K562 (cell line): Measurements from ENCODE around the gene MTCL3.

ENCODE experiments used
- ATAC-seq: fragments of 200-7000 bp; cut with Tn5 transposase; 3 replicates; pipeline ENCODE4 v1.9.1; 2020; ENCODE audit warnings: moderate library complexity
- BruUV-seq: library from RNA; stranded (reverse); fragments of 400-500 nt; replicated peaks from 2 replicates; lab custom pipeline; 2021; lab: Mats Ljungman, UMichigan
- CTCF ChIA-PET: fragments of 300-600 bp; formaldehyde crosslinking; extraction: SDS; loops from one replicate; lab custom pipeline; 2021; ENCODE audit warnings: low intra/inter-chr PET ratio; lab: Yijun Ruan, JAX
- POLR2A ChIA-PET: fragments of 300-600, 350-650 bp; sonication (Branson Sonifier 250); formaldehyde crosslinking; extraction: SDS; loops from one replicate; lab custom pipeline; 2021; ENCODE audit warnings: antibody characterized with exemption, inconsistent platforms; lab: Yijun Ruan, JAX
- DNase-seq, 4 experiments: peaks; one replicate each; pipeline versions ENCODE4 v3.0.0 to v3.0.0-alpha.2; 2011 to 2018; ENCODE audit warnings: low spot score in 3 of 4, mixed read lengths in 3 of 4; ENCODE audit errors: extremely low read depth in 1 of 4
- FAIRE-seq: peaks from 2 replicates; lab custom pipeline; 2011; peaks lifted over from hg19 to GRCh38; lab: Jason Lieb, UNC
- H2AFZ ChIP-seq: 2 replicates; pipeline ENCODE4 v1.6.0; 2011; ENCODE audit warnings: low read depth, low read length, control low read depth, inconsistent platforms
- H3K27ac ChIP-seq: fragments of 200-600 bp; 3 replicates; pipeline ENCODE4 v1.8.0; 2011; ENCODE audit warnings: low read depth, mild to moderate bottlenecking, control low read depth, inconsistent platforms, low read length, moderate library complexity, mixed read lengths; ENCODE audit errors: extremely low read depth
- H3K27me3 ChIP-seq, 2 experiments: fragments of 300-600 bp in 1 of 2; 2 replicates in 1 of 2; 3 replicates in 1 of 2; pipeline versions ENCODE4 v1.6.0 to v1.8.0; 2011; ENCODE audit warnings: inconsistent platforms in 2 of 2, low read length in 2 of 2, mild to moderate bottlenecking in 1 of 2, mixed read lengths in 1 of 2, moderate library complexity in 1 of 2; ENCODE audit not compliant: control insufficient read depth in 2 of 2, insufficient read depth in 2 of 2
- H3K36me3 ChIP-seq: fragments of 300-600 bp; 3 replicates; pipeline ENCODE4 v1.8.0; 2011; ENCODE audit warnings: mild to moderate bottlenecking, low read length, inconsistent platforms; ENCODE audit not compliant: control insufficient read depth, insufficient read depth
- H3K4me1 ChIP-seq, 2 experiments: fragments of 200-600 bp in 1 of 2; replicated peaks in 1 of 2; 2 replicates in 1 of 2; 3 replicates in 1 of 2; pipeline versions ENCODE4 v1.5.1 to v1.8.0; 2011; ENCODE audit warnings: inconsistent platforms in 2 of 2, low read length in 2 of 2, mild to moderate bottlenecking in 1 of 2, mixed read lengths in 1 of 2, moderate library complexity in 1 of 2; ENCODE audit not compliant: control insufficient read depth in 2 of 2, insufficient read depth in 2 of 2
- H3K4me2 ChIP-seq: 2 replicates; pipeline ENCODE4 v1.6.1; 2011; ENCODE audit warnings: low read length, control low read depth, inconsistent platforms, mixed read lengths; ENCODE audit not compliant: insufficient read depth
- H3K4me3 ChIP-seq: fragments of 200-600 bp; sonication (generic), shearing (Covaris generic); 2 replicates; pipeline ENCODE4 v1.5.1; 2016; ENCODE audit warnings: control low read depth, inconsistent platforms
- H3K79me2 ChIP-seq: fragments of 200-600 bp; 3 replicates; pipeline ENCODE4 v1.8.0; 2011; ENCODE audit warnings: low read length, inconsistent platforms; ENCODE audit not compliant: control insufficient read depth, insufficient read depth
- H3K9ac ChIP-seq, 2 experiments: 2 replicates each; pipeline versions ENCODE4 v1.6.0 to v1.6.1; 2011; ENCODE audit warnings: low read depth in 2 of 2, low read length in 2 of 2, control low read depth in 1 of 2, inconsistent platforms in 1 of 2, mild to moderate bottlenecking in 1 of 2, mixed read lengths in 1 of 2; ENCODE audit not compliant: insufficient read depth in 1 of 2
- H3K9me1 ChIP-seq: one replicate; pipeline ENCODE4 v1.6.0; 2011; ENCODE audit warnings: inconsistent platforms, mild to moderate bottlenecking, low read length, moderate library complexity; ENCODE audit not compliant: control insufficient read depth, insufficient read depth
- H3K9me3 ChIP-seq: replicated peaks from 2 replicates; pipeline ENCODE4 v1.5.1; 2011; ENCODE audit warnings: low read depth, low read length, inconsistent platforms; ENCODE audit not compliant: control insufficient read depth, insufficient read depth
- H4K20me1 ChIP-seq: replicated peaks from 2 replicates; pipeline ENCODE4 v1.6.1; 2011; ENCODE audit warnings: low read length, inconsistent platforms, mixed read lengths; ENCODE audit not compliant: control insufficient read depth, insufficient read depth
- KLF13 ChIP-seq: fragments of 450-650 bp; IDR thresholded peaks from 2 replicates; pipeline ENCODE4 v1.6.1; 2016; ENCODE audit warnings: missing genetic modification characterization, low read depth, mild to moderate bottlenecking, missing compliant biosample characterization, moderate library complexity, borderline replicate concordance
- RCOR1 ChIP-seq, 2 experiments: IDR thresholded peaks; 2 replicates each; pipeline ENCODE4 v1.6.1; 2012; ENCODE audit warnings: low read depth in 2 of 2, low read length in 2 of 2, borderline replicate concordance in 1 of 2, improper control_type of control experiment in 1 of 2
- XRCC3 ChIP-seq: fragments of 450-650 bp; IDR thresholded peaks from 2 replicates; pipeline ENCODE4 v1.6.1; 2017; ENCODE audit warnings: mild to moderate bottlenecking, moderate library complexity
- ZFP91 ChIP-seq: sonication (generic); formaldehyde crosslinking; IDR thresholded peaks from 2 replicates; pipeline ENCODE4 v1.8.0; 2022; ENCODE audit warnings: mild to moderate bottlenecking, missing genetic modification reagents
- ZKSCAN8 ChIP-seq: fragments of 200-800 bp; sonication (Bioruptor generic); IDR thresholded peaks from 2 replicates; pipeline ENCODE4 v1.6.1; 2016; ENCODE audit warnings: missing genetic modification characterization, missing compliant biosample characterization
- WGBS: fragments of 100-300 bp; shearing (Covaris generic); methylation state at CpG from one replicate; pipeline ENCODE4 v1.1.6; 2016; ENCODE audit warnings: low coverage, mixed read lengths; ENCODE audit not compliant: insufficient coverage; ENCODE audit errors: missing lambda C conversion rate; 5-methylcytosine and 5-hydroxymethylcytosine counted together
- in situ Hi-C: fragments of 300-500 bp; cut with MboI; formaldehyde crosslinking; loops from 4 replicates; pipeline ENCODE4 v1.15.0; 2018; ENCODE audit warnings: inconsistent platforms, mixed read lengths
- intact Hi-C: fragments of 100-400 bp; cut with micrococcal nuclease; formaldehyde crosslinking; loops from 2 replicates; pipeline ENCODE4 v1.14.2; 2022
- TF ChIP-seq, protein P1 (sequence below): fragments of 450-650 bp; conservative IDR thresholded peaks from 2 replicates; pipeline ENCODE4 v1.6.1; 2016; ENCODE audit warnings: missing genetic modification characterization, low read depth, mild to moderate bottlenecking, missing compliant biosample characterization, moderate library complexity
- TF ChIP-seq, protein P2 (sequence below), 2 experiments: IDR thresholded peaks; 2 replicates each; pipeline ENCODE4 v1.6.1; 2011; ENCODE audit warnings: borderline replicate concordance in 1 of 2, control low read depth in 1 of 2, low read depth in 1 of 2, low read length in 1 of 2, mild to moderate bottlenecking in 1 of 2, mixed read lengths in 1 of 2, moderate library complexity in 1 of 2; ENCODE audit not compliant: insufficient read depth in 1 of 2, insufficient read length in 1 of 2, poor library complexity in 1 of 2, severe bottlenecking in 1 of 2; ENCODE audit errors: extremely low read depth in 1 of 2

MTCL3 gene

DNA sequence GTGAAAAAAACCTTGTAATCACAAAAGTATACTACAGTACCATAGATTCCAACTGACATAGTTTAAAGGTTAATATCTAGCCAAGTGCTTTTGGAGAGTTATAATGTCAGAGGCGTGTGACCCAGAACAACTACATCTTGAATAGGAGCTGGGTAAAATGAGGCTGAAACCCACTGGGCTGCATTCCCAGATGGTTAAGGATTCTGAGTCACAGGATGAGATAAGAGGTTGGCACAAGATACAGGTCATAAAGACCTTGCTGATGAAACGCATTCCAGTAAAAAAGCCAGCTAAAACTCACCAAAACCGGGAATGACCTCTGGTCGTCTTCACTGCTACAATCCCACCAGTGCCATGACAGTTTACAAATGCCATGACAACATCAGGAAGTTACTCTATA, 37.5 kb downstream of the MTCL3 start:
- Histone ChIP-seq H2AFZ (no peak overlapping the region), H3K4me2 (no peak overlapping the region), H3K4me1 (no peaks in the 10 kb centered on the region), H3K9me1 (no peaks in the 10 kb centered on the region), H3K4me3 (no peak overlapping the region), H3K9ac (no peak overlapping the region), H3K79me2 (no peaks in the 10 kb centered on the region), H3K27ac (no peak overlapping the region), H4K20me1 (no peaks in the 10 kb centered on the region), H3K9me3 (no peaks in the 10 kb centered on the region), H3K36me3 (no peaks in the 10 kb centered on the region), H3K27me3 (no peaks in the 10 kb centered on the region)
- POLR2A ChIA-PET = no interaction called here
- TF ChIP-seq ZKSCAN8 (CRISPR knock-in tag) (no peak), XRCC3 (no peak), KLF13 (tag) (no peak), RCOR1 (IDR thresholded peaks at IDR 0.05; ENCODE audit: borderline replicate concordance in 1 of 2, low read depth in 2 of 2, low read length in 2 of 2) (no peak), ZFP91 (CRISPR knock-in tag) (no peak)
- TF ChIP-seq, protein P1, sequence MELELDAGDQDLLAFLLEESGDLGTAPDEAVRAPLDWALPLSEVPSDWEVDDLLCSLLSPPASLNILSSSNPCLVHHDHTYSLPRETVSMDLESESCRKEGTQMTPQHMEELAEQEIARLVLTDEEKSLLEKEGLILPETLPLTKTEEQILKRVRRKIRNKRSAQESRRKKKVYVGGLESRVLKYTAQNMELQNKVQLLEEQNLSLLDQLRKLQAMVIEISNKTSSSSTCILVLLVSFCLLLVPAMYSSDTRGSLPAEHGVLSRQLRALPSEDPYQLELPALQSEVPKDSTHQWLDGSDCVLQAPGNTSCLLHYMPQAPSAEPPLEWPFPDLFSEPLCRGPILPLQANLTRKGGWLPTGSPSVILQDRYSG = no peak
- TF ChIP-seq, protein P2, sequence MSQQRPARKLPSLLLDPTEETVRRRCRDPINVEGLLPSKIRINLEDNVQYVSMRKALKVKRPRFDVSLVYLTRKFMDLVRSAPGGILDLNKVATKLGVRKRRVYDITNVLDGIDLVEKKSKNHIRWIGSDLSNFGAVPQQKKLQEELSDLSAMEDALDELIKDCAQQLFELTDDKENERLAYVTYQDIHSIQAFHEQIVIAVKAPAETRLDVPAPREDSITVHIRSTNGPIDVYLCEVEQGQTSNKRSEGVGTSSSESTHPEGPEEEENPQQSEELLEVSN (IDR thresholded peaks at IDR 0.05; ENCODE audit: borderline replicate concordance in 1 of 2, extremely low read depth in 1 of 2, insufficient read depth in 1 of 2, insufficient read length in 1 of 2, low read depth in 1 of 2, low read length in 1 of 2, poor library complexity in 1 of 2, severe bottlenecking in 1 of 2) = no peak
- DNase-seq = no peak
- intact Hi-C loops = no loop called here
- 0% methylated on average over 4 of the region's 4 CpGs for WGBS
- in situ Hi-C loops = no loop called here
- CTCF ChIA-PET = no interaction called here
- no TSS peak for BruUV-seq
- no peak for ATAC-seq
- no peak for FAIRE-seq
